Esophagus muscularis mucosa (tissue), 4 donors: ENCODE measurements around the gene TSC1. TPM values are rescaled to one million over a fixed set of nuclear protein-coding genes. Genes with fewer than 3 reads are reported as not detected.

ENCODE experiments used
- DNase-seq: peaks from one replicate; pipeline ENCODE4 v3.0.0-alpha.2; 2017; ENCODE audit errors: extremely low spot score
- H3K27ac ChIP-seq, 4 donors: fragments of 200-600 bp; sonication (generic); replicated peaks in 1 of 4; 1 replicate in 3 of 4; 2 replicates in 1 of 4; pipeline ENCODE4 v1.5.1; 2016 to 2019; ENCODE audit warnings: mild to moderate bottlenecking in 1 of 4
- H3K27me3 ChIP-seq, 4 donors: fragments of 200-600 bp; sonication (generic); one replicate each; pipeline versions ENCODE4 v1.5.1 to v1.6.0; 2016 to 2019
- H3K36me3 ChIP-seq, 4 donors: fragments of 200-600 bp; sonication (generic); one replicate each; pipeline ENCODE4 v1.5.1; 2016 to 2019
- H3K4me1 ChIP-seq, 4 donors: fragments of 200-600 bp; sonication (generic); one replicate each; pipeline ENCODE4 v1.5.1; 2016 to 2019
- H3K4me3 ChIP-seq, 4 donors: fragments of 200-600 bp; sonication (generic); 1 replicate in 2 of 4; 2 replicates in 2 of 4; pipeline ENCODE4 v1.5.1; 2016 to 2019; ENCODE audit warnings: mild to moderate bottlenecking in 4 of 4, moderate library complexity in 1 of 4
- H3K9me3 ChIP-seq, 4 donors: fragments of 200-600 bp; sonication (generic); 1 replicate in 3 of 4; 2 replicates in 1 of 4; pipeline ENCODE4 v1.5.1; 2016 to 2019
- CTCF ChIP-seq, 3 experiments: fragments of 200-600 bp in 2 of 3; fragments of 450-650 bp in 1 of 3; sonication (generic) in 2 of 3; IDR thresholded peaks; one replicate each; pipeline ENCODE4 v1.5.1; 2017 to 2019; ENCODE audit warnings: antibody characterized with exemption in 3 of 3, mild to moderate bottlenecking in 2 of 3, moderate library complexity in 1 of 3
- EP300 ChIP-seq: sonication (generic); formaldehyde crosslinking; IDR thresholded peaks from one replicate; pipeline ENCODE4 v1.6.1; 2017; ENCODE audit warnings: antibody characterized with exemption
- POLR2A ChIP-seq: fragments of 450-650 bp; IDR thresholded peaks from one replicate; pipeline ENCODE4 v1.6.1; 2017; ENCODE audit warnings: antibody characterized with exemption, moderate library complexity, mild to moderate bottlenecking, low read depth
- POLR2AphosphoS5 ChIP-seq, 2 donors: sonication (generic); formaldehyde crosslinking; IDR thresholded peaks; one replicate each; pipeline ENCODE4 v1.6.1; 2017; ENCODE audit warnings: antibody characterized with exemption in 2 of 2
- WGBS: methylation state at CpG from one replicate; pipeline ENCODE4 v1.1.5; 2018; 5-methylcytosine and 5-hydroxymethylcytosine counted together
- intact Hi-C: fragments of 100-400 bp; cut with DNase I; formaldehyde crosslinking; loops from one replicate; pipeline ENCODE4 v1.15.1; 2023
- total RNA-seq, 4 donors: library from RNA; depleted of rRNA; stranded (reverse); fragments of >200 nt; gene quantifications; one replicate each; pipeline versions ENCODE4 v1.1.0 to v1.2.1, GENCODE V29; 2016

The TSC1 gene
- total RNA-seq, 4 donors from 2014 or later, result 25.0 to 36.9 (median 30.6) TPM

- intact Hi-C loops, result no loop called here
- Histone ChIP-seq H3K4me1 (peaks cover 0 to 5% (median 0%) of the 10 kb centered on the region in 4 donors), H3K4me3 (no peak overlapping the region), H3K27me3 (peaks cover 0 to 95% (median 8%) of the 10 kb centered on the region in 4 donors), H3K36me3 (no peaks in the 10 kb centered on the region), H3K27ac (no peak overlapping the region), H3K9me3 (no peaks in the 10 kb centered on the region)
- DNase-seq, result no peak
- TF ChIP-seq CTCF (IDR thresholded peaks at IDR 0.05), result no peak
- no peak for TF ChIP-seq POLR2A
- TF ChIP-seq EP300, result no peak
- TF ChIP-seq POLR2AphosphoS5 (IDR thresholded peaks at IDR 0.05), result no peak
- WGBS, result 68% methylated on average over 9 of the region's 11 CpGs
These were observed 39.2 kb upstream of the TSC1 start for GRCh38 chr9:132983491-132984201.

GRCh38 chr9:132982458-132982857, 38.0 kb upstream of the TSC1 start:
- Histone ChIP-seq H3K36me3 (no peaks in the 10 kb centered on the region), H3K9me3 (no peaks in the 10 kb centered on the region), H3K4me3 (no peak overlapping the region), H3K27me3 (peaks cover 0 to 94% (median 16%) of the 10 kb centered on the region in 4 donors), H3K27ac (no peak overlapping the region), H3K4me1 (peaks cover 0 to 9% (median 4%) of the 10 kb centered on the region in 4 donors)
- TF ChIP-seq POLR2AphosphoS5 (IDR thresholded peaks at IDR 0.05) (no peak), POLR2A (no peak), EP300 (no peak), CTCF (IDR thresholded peaks at IDR 0.05) (no peak)
- 55% methylated on average over 7 of the region's 8 CpGs for WGBS
- intact Hi-C loops, result no loop called here
- no peak for DNase-seq

- intact Hi-C loops, result no loop called here
- no peak overlapping the region for H3K4me3 ChIP-seq
- WGBS, result 58% methylated on average over 5 of the region's 5 CpGs
- no peaks in the 10 kb centered on the region for H3K36me3 ChIP-seq
- peaks cover 0 to 93% (median 17%) of the 10 kb centered on the region in 4 donors for H3K27me3 ChIP-seq
- H3K27ac ChIP-seq, result no peak overlapping the region
- TF ChIP-seq POLR2A (no peak), CTCF (IDR thresholded peaks at IDR 0.05) (no peak), EP300 (no peak), POLR2AphosphoS5 (IDR thresholded peaks at IDR 0.05) (no peak)
- no peak for DNase-seq
- H3K4me1 ChIP-seq, result peaks cover 0 to 4% (median 4%) of the 10 kb centered on the region in 4 donors
- H3K9me3 ChIP-seq, result no peaks in the 10 kb centered on the region
These were observed 35.7 kb upstream of the TSC1 start for GRCh38 chr9:132980157-132980556.

GRCh38 chr9:132978451-132979131, 34.2 kb upstream of the TSC1 start, which contains the start of gene GFI1B:
TSS of gene GFI1B (plus strand) at chr9:132978694. CDS start at chr9:132986679, 7,985 bp downstream.
- H3K4me3 ChIP-seq, result no peak within 1 kb of the TSS
- TF ChIP-seq CTCF (IDR thresholded peaks at IDR 0.05) (no peak), POLR2A (no peak), POLR2AphosphoS5 (IDR thresholded peaks at IDR 0.05) (no peak), EP300 (no peak)
- H3K27me3 ChIP-seq, result peaks cover 0 to 82% (median 17%) of the 10 kb centered on the region in 4 donors
- WGBS, result 21% methylated on average over 26 of the region's 26 CpGs
- no peak within 1 kb of the TSS for H3K27ac ChIP-seq
- H3K9me3 ChIP-seq, result no peaks in the 10 kb centered on the region
- intact Hi-C loops, result no loop called here
- no peak for DNase-seq
- H3K36me3 ChIP-seq, result no peaks in the 10 kb centered on the region
- H3K4me1 ChIP-seq, result peaks cover 0 to 4% (median 4%) of the 10 kb centered on the region in 4 donors
